ENCODE data around the gene RNF157. TPM values are rescaled to one million over a fixed set of nuclear protein-coding genes. Genes with fewer than 3 reads are reported as not detected.

RNF157 gene
- total RNA-seq, 1 experiment from 2014 or later, result 4.0 TPM

- intact Hi-C loops (cut with micrococcal nuclease; ENCODE audit: unreplicated experiment) (loop anchor here (2.0 to 5.0 kb wide), 2 partner anchors 62 to 158 kb away; no protein-coding TSS in a partner anchor), in situ Hi-C loops (cut with HindIII; ENCODE audit: low pct_unique_long_range_greater_than_20kb, low sequenced_read_pairs) (no loop called here)
- H3K9me3 ChIP-seq (ENCODE audit: control insufficient read depth, insufficient read depth, low read depth, low read length), result no peaks in the 10 kb centered on the region
- BruUV-seq (replicated peaks), result no TSS peak
- H3K27ac ChIP-seq (ENCODE audit: low read length), result no peak overlapping the region
- CTCF ChIA-PET, result interaction anchor here (7.1 kb wide), 1 partner anchor 159 kb away, joined by 63 read pairs; no protein-coding TSS in a partner anchor
- ATAC-seq (no peak), DNase-seq (ENCODE audit: low read depth, low spot score) (no peak)
- no peak for TF ChIP-seq POLR2AphosphoS5 (IDR thresholded peaks at IDR 0.05; ENCODE audit: low read depth, low read length)
- TF ChIP-seq REST (IDR thresholded peaks at IDR 0.05; ENCODE audit: insufficient read depth in 1 of 2, low read depth in 2 of 2, low read length in 1 of 2), result no peak
- no peak for TF ChIP-seq CTCF (IDR thresholded peaks at IDR 0.05)
- TF ChIP-seq TCF7L2 (IDR thresholded peaks at IDR 0.05; ENCODE audit: low read depth, low read length), result no peak
- TF ChIP-seq SIN3A (IDR thresholded peaks at IDR 0.05; ENCODE audit: borderline replicate concordance, insufficient read depth, low read depth, low read length), result no peak
- no peaks in the 10 kb centered on the region for H3K4me1 ChIP-seq (ENCODE audit: control insufficient read depth, insufficient read depth, low read length)
- H3K27me3 ChIP-seq (ENCODE audit: control insufficient read depth, insufficient read depth, low read length), result no peaks in the 10 kb centered on the region
- no peak overlapping the region for H3K4me3 ChIP-seq (ENCODE audit: low read depth in 2 of 2, low read length in 2 of 2)
- H3K36me3 ChIP-seq (ENCODE audit: control insufficient read depth, insufficient read depth, low read length), result no peaks in the 10 kb centered on the region
- POLR2A ChIA-PET, result no interaction called here
These were observed 119.7 kb downstream of the RNF157 start for GRCh38 chr17:76120658-76121008.

GRCh38 chr17:76119409-76120371, 120.6 kb downstream of the RNF157 start:
- intact Hi-C loops (cut with micrococcal nuclease; ENCODE audit: unreplicated experiment) (loop anchor here (2.0 to 5.0 kb wide), 2 partner anchors 63 to 159 kb away; no protein-coding TSS in a partner anchor), in situ Hi-C loops (cut with HindIII; ENCODE audit: low pct_unique_long_range_greater_than_20kb, low sequenced_read_pairs) (no loop called here)
- TF ChIP-seq REST (IDR thresholded peaks at IDR 0.05; ENCODE audit: insufficient read depth in 1 of 2, low read depth in 2 of 2, low read length in 1 of 2), result no peak
- no peak for TF ChIP-seq POLR2AphosphoS5 (IDR thresholded peaks at IDR 0.05; ENCODE audit: low read depth, low read length)
- no peak for TF ChIP-seq CTCF (IDR thresholded peaks at IDR 0.05)
- TF ChIP-seq SIN3A (IDR thresholded peaks at IDR 0.05; ENCODE audit: borderline replicate concordance, insufficient read depth, low read depth, low read length), result no peak
- peak; percentile 23; the same call in 1 of the 2 replicates for TF ChIP-seq TCF7L2 (IDR thresholded peaks at IDR 0.05; ENCODE audit: low read depth, low read length)
- no peak overlapping the region for H3K27ac ChIP-seq (ENCODE audit: low read length)
- CTCF ChIA-PET, result interaction anchor here (1.2 to 7.1 kb wide), 2 partner anchors 64 to 160 kb away, joined by 3 to 63 read pairs; no protein-coding TSS in a partner anchor
- H3K4me1 ChIP-seq (ENCODE audit: control insufficient read depth, insufficient read depth, low read length), result no peaks in the 10 kb centered on the region
- no peaks in the 10 kb centered on the region for H3K27me3 ChIP-seq (ENCODE audit: control insufficient read depth, insufficient read depth, low read length)
- ATAC-seq (no peak), DNase-seq (ENCODE audit: low read depth, low spot score) (no peak)
- H3K9me3 ChIP-seq (ENCODE audit: control insufficient read depth, insufficient read depth, low read depth, low read length), result no peaks in the 10 kb centered on the region
- BruUV-seq (replicated peaks), result no TSS peak
- no peaks in the 10 kb centered on the region for H3K36me3 ChIP-seq (ENCODE audit: control insufficient read depth, insufficient read depth, low read length)
- H3K4me3 ChIP-seq (ENCODE audit: low read depth in 2 of 2, low read length in 2 of 2), result no peak overlapping the region
- POLR2A ChIA-PET, result interaction anchor here (0.7 kb wide), 1 partner anchor 551 kb away, joined by 3 read pairs; no protein-coding TSS in a partner anchor

Data from Panc1 (cell line).